ENCODE results near the gene NACA2.
"Not testable (repeated sequence)": the region's sequence is repeated elsewhere in the genome, so short reads cannot be mapped to it uniquely, and the experiment has no call there.

NACA2 gene

GRCh38 chr17:61591018-61591417 lies at the start of gene NACA2:
Gene NACA2, minus strand, starts transcription at chr17:61591219. Its CDS starts 39 bp downstream, at chr17:61591180.
- no peak for DNase-seq (ENCODE audit: low read depth)

DNA sequence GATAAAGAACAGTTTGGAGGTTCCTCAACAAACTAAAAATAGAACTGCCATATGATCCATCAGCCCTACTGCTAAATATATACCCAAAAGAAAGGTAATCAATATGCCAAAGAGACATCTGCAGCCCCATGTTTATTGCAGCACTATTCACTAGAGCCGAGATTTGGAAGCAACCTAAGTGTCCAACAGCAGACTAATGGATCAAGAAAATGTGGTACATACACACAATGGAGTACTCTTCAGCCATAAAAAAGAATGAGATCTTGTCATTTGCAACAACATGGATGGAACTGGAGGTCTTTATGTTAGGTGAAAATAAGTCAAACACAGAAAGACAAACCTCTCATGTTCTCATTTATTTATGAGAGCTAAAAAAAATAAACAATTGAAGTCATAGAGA lies 48.8 kb upstream of the NACA2 start:
- DNase-seq (ENCODE audit: low read depth): no peak

DNA sequence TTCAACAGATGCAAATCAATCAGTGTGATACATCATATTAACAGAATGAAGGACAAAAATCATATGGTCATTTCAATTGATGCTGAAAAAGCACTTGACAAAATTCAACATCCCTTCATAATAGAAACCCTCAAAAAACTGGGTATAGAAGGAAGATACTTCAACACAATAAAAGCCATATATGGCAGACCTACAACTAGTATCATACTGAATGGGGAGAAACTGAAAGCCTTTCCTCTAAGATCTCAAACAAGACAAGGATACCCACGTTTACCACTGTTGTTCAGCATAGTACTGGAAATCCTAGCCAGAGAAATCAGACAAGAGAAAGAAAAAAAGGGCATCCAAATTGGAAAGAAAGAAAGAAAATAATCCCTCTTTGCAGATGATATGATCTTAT lies 47.1 kb upstream of the NACA2 start:
- DNase-seq (ENCODE audit: low read depth): no peak

- no peak for DNase-seq (ENCODE audit: low read depth)
Observed at GRCh38 chr17:61635913-61636432, 45.0 kb upstream of the NACA2 start.

- DNase-seq (ENCODE audit: low read depth): no peak
Observed at GRCh38 chr17:61634942-61635538, 44.0 kb upstream of the NACA2 start.

- no peak for DNase-seq (ENCODE audit: low read depth)
Observed at GRCh38 chr17:61634011-61634539, 43.1 kb upstream of the NACA2 start.

GRCh38 chr17:61632826-61633225 lies 41.8 kb upstream of the NACA2 start:
- no peak for DNase-seq (ENCODE audit: low read depth)

- DNase-seq (ENCODE audit: low read depth): no peak
Observed at GRCh38 chr17:61631800-61632199, 40.8 kb upstream of the NACA2 start.

GRCh38 chr17:61628158-61628557 lies 37.1 kb upstream of the NACA2 start:
- not testable (repeated sequence) for DNase-seq (ENCODE audit: low read depth)

GRCh38 chr17:61627658-61628057 lies 36.6 kb upstream of the NACA2 start:
- no peak for DNase-seq (ENCODE audit: low read depth)

DNA sequence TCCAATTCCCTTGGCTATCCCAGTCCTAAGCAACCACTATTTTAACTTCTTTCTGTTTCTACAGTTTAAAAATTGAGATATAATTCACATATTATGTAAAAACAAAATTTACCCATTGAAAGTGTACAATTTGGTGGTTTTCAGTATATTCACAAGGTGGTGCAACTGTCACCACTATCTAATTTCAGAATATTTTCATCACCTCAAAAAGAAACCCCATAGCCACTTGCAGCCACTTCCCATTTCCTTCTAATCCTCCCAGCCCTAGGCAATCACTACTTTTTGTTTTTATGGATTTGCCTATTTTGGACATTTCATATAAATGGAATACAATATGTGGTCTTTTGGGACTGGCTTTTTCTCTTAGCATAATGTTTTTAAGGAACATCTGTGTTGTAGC lies 36.1 kb upstream of the NACA2 start:
- no peak for DNase-seq (ENCODE audit: low read depth)

- DNase-seq (ENCODE audit: low read depth): no peak
Observed at GRCh38 chr17:61625564-61625963, 34.5 kb upstream of the NACA2 start.

- DNase-seq (ENCODE audit: low read depth): no peak
Observed at GRCh38 chr17:61624951-61625350, 33.9 kb upstream of the NACA2 start.

DNA sequence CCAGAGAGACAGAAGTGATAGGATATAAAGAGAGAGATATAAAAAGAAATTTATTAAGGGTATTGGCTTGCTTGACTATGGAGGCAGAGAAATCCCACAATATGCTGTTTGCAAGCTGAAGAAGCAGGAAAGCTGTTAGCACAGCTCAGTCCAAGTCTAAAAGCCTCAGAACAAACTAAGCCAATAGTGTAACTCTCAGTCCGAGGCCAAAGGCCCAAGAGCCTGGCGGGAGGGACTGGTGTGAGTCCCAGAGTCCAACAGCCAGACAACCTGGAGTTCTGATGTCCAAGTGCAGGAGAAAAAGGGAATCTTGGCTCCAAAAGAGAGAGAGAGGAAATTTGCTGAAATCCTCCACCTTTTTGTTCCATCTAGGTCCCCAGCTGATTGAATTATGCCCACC lies 30.3 kb upstream of the NACA2 start:
- no peak for DNase-seq (ENCODE audit: low read depth)

- DNase-seq (ENCODE audit: low read depth): no peak
Observed at GRCh38 chr17:61619953-61620352, 28.9 kb upstream of the NACA2 start.

GRCh38 chr17:61619493-61619892 lies 28.5 kb upstream of the NACA2 start:
- DNase-seq (ENCODE audit: low read depth): no peak

DNA sequence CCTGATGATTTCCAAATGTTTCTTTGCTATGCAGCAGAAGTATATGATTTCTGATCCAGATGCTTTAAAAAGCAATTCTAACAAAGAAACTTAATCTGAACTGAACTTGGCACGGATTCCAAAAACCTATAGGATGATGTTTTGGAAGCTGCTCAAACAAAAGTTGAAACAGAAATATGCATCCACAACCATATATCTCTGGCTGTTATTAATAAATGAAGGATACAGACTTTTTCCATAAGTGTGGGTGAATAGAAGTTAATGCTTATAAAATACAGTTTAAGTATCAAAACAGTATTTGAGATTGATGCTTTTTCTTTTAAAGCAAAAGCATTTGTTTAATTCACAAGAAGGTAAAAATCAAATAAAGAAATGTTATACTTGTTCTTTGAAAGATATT lies 27.9 kb upstream of the NACA2 start:
- DNase-seq (ENCODE audit: low read depth): no peak

- no peak for DNase-seq (ENCODE audit: low read depth)
Observed at GRCh38 chr17:61617330-61617729, 26.3 kb upstream of the NACA2 start.

DNA sequence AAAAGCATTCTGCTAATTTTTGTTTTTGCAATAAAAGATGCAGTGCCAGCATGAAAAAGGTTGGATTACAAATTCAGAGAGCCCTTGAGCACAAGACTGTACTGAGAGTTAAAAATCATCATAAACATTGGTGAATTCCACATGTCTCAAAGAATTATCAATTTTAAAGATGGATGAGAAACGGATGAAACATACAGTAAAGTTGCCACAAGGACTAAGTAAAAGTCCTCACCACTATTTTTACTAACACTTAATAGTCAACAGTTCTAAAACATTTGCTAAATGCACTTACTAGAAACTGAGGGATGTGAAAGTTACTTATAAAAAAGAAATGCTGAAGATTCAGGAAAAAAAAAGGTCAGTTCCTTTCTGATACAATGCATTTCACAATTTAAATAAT lies 25.8 kb upstream of the NACA2 start:
- DNase-seq (ENCODE audit: low read depth): no peak

DNA sequence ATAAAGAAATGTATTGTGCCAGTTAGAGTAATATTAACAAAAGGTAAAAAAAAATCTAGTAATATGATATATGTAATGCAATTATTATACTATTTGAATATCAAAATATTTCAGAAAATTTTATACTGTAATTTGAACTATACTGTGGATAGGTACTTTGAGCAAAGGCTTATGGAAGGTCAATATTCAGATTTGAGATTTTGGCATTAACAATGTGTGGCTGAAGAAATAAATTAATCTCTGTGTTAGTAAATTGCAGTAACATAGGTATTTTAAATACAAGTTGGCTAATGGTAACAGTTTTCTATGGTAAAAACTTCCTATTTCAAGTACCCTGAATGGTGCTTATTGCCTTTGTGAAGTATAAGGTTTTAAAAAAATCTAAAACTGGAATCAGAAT lies 23.2 kb upstream of the NACA2 start:
- no peak for DNase-seq (ENCODE audit: low read depth)

DNA sequence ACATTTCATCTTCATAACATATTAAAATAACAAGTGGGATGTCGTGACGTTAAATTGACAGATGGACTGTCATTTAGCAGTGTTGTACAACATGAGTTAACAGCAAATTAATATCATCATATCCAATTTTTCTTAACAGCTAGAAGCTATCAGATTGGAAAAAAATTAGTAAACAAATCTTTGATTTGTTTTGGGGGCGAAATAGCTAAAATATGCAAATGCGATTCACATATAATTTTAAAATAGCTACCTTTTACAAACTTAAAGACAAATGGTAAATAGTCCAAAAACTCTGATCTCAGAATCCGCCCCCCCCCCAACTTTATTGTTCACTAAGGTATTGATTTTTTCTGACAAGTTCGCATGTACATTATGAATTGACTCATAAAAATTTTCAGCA lies 20.3 kb upstream of the NACA2 start:
- no peak for DNase-seq (ENCODE audit: low read depth)

GRCh38 chr17:61605692-61606091 lies 14.7 kb upstream of the NACA2 start:
- no peak for DNase-seq (ENCODE audit: low read depth)

GRCh38 chr17:61601297-61601696 lies 10.3 kb upstream of the NACA2 start:
- DNase-seq (ENCODE audit: low read depth): no peak

GRCh38 chr17:61600621-61601020 lies 9.6 kb upstream of the NACA2 start:
- no peak for DNase-seq (ENCODE audit: low read depth)

Measured in stimulated activated CD8-positive, alpha-beta memory T cell treated with anti-CD3 and anti-CD28 coated beads, Interleukin-15, amount 100 ng/mL, for 24 hours (primary cell).